DND-41 (cell line): ENCODE results near the gene SRPRB.

Experiments
- ATAC-seq: fragments of 200-7000 bp; cut with Tn5 transposase; 3 replicates; pipeline ENCODE4 v1.9.1; 2021; ENCODE audit warnings: low read depth; ENCODE audit not compliant: insufficient read depth
- DNase-seq: peaks from one replicate; pipeline ENCODE4 v3.0.0-alpha.2; 2020
- H2AFZ ChIP-seq: 2 replicates; pipeline ENCODE4 v1.6.0; 2012; ENCODE audit warnings: low read depth, low read length
- H3K27ac ChIP-seq: 2 replicates; pipeline ENCODE4 v1.5.1; 2012; ENCODE audit warnings: low read length, inconsistent platforms
- H3K27me3 ChIP-seq: fragments of 200-600 bp; sonication (generic); 2 replicates; pipeline ENCODE4 v1.6.0; 2012; ENCODE audit warnings: low read length, mild to moderate bottlenecking, inconsistent platforms; ENCODE audit not compliant: insufficient read depth, poor library complexity
- H3K36me3 ChIP-seq: 2 replicates; pipeline ENCODE4 v1.5.1; 2012; ENCODE audit warnings: low read length, inconsistent platforms; ENCODE audit not compliant: insufficient read depth
- H3K4me1 ChIP-seq: 2 replicates; pipeline ENCODE4 v1.5.1; 2012; ENCODE audit warnings: mild to moderate bottlenecking, low read length; ENCODE audit not compliant: insufficient read depth
- H3K4me2 ChIP-seq: 2 replicates; pipeline ENCODE4 v1.6.0; 2012; ENCODE audit warnings: mild to moderate bottlenecking, moderate library complexity, low read length, inconsistent platforms; ENCODE audit not compliant: insufficient read depth
- H3K4me3 ChIP-seq, 2 experiments: fragments of 200-600 bp in 1 of 2; shearing (Covaris generic) in 1 of 2; 2 replicates each; pipeline ENCODE4 v1.5.1; 2012 to 2016; ENCODE audit warnings: inconsistent platforms in 2 of 2, low read length in 2 of 2, mild to moderate bottlenecking in 2 of 2, low read depth in 1 of 2, moderate library complexity in 1 of 2
- H3K79me2 ChIP-seq: 2 replicates; pipeline ENCODE4 v1.6.0; 2012; ENCODE audit warnings: low read length, inconsistent platforms; ENCODE audit not compliant: insufficient read depth
- H3K9ac ChIP-seq: 2 replicates; pipeline ENCODE4 v1.6.0; 2012; ENCODE audit warnings: low read depth, mild to moderate bottlenecking, inconsistent platforms, low read length, moderate library complexity
- H3K9me3 ChIP-seq: 2 replicates; pipeline ENCODE4 v1.5.1; 2012; ENCODE audit warnings: low read length, moderate library complexity, mild to moderate bottlenecking, inconsistent platforms; ENCODE audit not compliant: insufficient read depth, severe bottlenecking
- H4K20me1 ChIP-seq: 2 replicates; pipeline ENCODE4 v1.6.0; 2012; ENCODE audit warnings: low read length; ENCODE audit not compliant: insufficient read depth
- EZH2 ChIP-seq: IDR thresholded peaks from 3 replicates; pipeline ENCODE4 v1.6.1; 2012; ENCODE audit warnings: borderline replicate concordance, low read depth, mild to moderate bottlenecking, moderate library complexity, low read length, inconsistent platforms; ENCODE audit not compliant: severe bottlenecking
- TF ChIP-seq, protein P1 (sequence below): IDR thresholded peaks from 2 replicates; pipeline ENCODE4 v1.5.1; 2012; ENCODE audit warnings: borderline replicate concordance, low read length, moderate library complexity, mild to moderate bottlenecking; ENCODE audit not compliant: poor library complexity, severe bottlenecking; ENCODE audit errors: extremely low read depth

Gene SRPRB

GRCh38 chr3:133869586-133869985, 64.0 kb downstream of the SRPRB start:
- no peaks in the 10 kb centered on the region for H3K4me1 ChIP-seq

GRCh38 chr3:133870822-133871221, 65.2 kb downstream of the SRPRB start:
- Histone ChIP-seq H3K4me2 (no peak overlapping the region), H3K27me3 (peaks cover 9% of the 10 kb centered on the region), H2AFZ (no peak overlapping the region), H3K79me2 (no peaks in the 10 kb centered on the region), H3K4me1 (no peaks in the 10 kb centered on the region), H3K9me3 (no peaks in the 10 kb centered on the region), H3K4me3 (no peak overlapping the region), H3K9ac (no peak overlapping the region), H3K27ac (no peak overlapping the region), H3K36me3 (no peaks in the 10 kb centered on the region), H4K20me1 (no peaks in the 10 kb centered on the region)
- ATAC-seq (no peak), DNase-seq (no peak)
- TF ChIP-seq, protein P1, sequence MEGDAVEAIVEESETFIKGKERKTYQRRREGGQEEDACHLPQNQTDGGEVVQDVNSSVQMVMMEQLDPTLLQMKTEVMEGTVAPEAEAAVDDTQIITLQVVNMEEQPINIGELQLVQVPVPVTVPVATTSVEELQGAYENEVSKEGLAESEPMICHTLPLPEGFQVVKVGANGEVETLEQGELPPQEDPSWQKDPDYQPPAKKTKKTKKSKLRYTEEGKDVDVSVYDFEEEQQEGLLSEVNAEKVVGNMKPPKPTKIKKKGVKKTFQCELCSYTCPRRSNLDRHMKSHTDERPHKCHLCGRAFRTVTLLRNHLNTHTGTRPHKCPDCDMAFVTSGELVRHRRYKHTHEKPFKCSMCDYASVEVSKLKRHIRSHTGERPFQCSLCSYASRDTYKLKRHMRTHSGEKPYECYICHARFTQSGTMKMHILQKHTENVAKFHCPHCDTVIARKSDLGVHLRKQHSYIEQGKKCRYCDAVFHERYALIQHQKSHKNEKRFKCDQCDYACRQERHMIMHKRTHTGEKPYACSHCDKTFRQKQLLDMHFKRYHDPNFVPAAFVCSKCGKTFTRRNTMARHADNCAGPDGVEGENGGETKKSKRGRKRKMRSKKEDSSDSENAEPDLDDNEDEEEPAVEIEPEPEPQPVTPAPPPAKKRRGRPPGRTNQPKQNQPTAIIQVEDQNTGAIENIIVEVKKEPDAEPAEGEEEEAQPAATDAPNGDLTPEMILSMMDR: no peak
- no peak for TF ChIP-seq EZH2

More at GRCh38 chr3:133869586-133869985, 64.0 kb downstream of the SRPRB start:
- Histone ChIP-seq H2AFZ (no peak overlapping the region), H3K4me3 (no peak overlapping the region), H3K9ac (no peak overlapping the region), H3K79me2 (no peaks in the 10 kb centered on the region), H3K27me3 (peaks cover 15% of the 10 kb centered on the region), H3K9me3 (no peaks in the 10 kb centered on the region), H3K27ac (no peak overlapping the region), H3K36me3 (no peaks in the 10 kb centered on the region), H3K4me2 (no peak overlapping the region), H4K20me1 (no peaks in the 10 kb centered on the region)
- ATAC-seq (no peak), DNase-seq (no peak)
- TF ChIP-seq EZH2: no peak
- TF ChIP-seq, protein P1: no peak
